ENCODE measurements around the gene FGFR2.

FGFR2 gene

DNA sequence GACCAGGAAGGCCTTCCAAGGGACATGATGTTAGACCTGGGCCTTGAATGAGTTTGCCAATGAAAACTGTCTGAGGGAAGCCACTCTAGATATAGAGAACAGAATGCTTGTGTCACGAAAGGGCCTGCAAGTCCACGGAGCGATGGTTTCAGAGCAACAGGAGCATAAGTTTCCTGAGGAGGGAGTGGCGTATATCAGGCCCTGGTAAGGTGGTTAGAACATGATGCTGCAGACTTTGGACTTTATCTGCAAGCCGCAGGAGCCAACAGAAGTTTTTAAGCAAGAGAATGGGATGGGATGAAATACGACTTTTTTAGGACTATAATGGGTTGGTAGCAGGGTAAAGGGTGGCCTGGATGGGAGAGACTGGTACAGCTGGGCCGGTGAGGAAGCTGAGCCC is 136.0 kb downstream of the FGFR2 start:
- TF ChIP-seq, protein P1, sequence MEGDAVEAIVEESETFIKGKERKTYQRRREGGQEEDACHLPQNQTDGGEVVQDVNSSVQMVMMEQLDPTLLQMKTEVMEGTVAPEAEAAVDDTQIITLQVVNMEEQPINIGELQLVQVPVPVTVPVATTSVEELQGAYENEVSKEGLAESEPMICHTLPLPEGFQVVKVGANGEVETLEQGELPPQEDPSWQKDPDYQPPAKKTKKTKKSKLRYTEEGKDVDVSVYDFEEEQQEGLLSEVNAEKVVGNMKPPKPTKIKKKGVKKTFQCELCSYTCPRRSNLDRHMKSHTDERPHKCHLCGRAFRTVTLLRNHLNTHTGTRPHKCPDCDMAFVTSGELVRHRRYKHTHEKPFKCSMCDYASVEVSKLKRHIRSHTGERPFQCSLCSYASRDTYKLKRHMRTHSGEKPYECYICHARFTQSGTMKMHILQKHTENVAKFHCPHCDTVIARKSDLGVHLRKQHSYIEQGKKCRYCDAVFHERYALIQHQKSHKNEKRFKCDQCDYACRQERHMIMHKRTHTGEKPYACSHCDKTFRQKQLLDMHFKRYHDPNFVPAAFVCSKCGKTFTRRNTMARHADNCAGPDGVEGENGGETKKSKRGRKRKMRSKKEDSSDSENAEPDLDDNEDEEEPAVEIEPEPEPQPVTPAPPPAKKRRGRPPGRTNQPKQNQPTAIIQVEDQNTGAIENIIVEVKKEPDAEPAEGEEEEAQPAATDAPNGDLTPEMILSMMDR (conservative IDR thresholded peaks at IDR 0.05): no peak
- TF ChIP-seq ZFX (IDR thresholded peaks at IDR 0.05): no peak
- no peak overlapping the region for H3K27ac ChIP-seq

DNA sequence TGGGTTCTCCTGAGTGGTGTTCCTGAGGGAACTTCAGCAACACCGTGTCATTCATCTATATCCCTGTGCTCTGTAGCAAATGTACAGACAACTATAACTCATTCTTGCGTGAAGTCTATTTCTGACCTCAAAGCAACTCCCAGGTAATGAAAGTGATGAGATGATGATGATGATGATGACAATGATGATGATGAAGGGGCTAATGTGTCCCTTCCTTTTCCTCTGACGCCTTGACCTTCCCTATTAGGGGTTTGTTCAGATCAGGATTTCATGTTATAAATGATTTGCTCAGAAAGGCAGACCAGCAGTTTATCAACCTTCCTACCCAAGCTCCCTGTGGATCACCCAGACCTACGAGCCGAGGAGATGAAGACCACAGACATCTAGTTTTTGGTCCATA is 136.9 kb downstream of the FGFR2 start:
- H3K27ac ChIP-seq: no peak overlapping the region
- no peak for TF ChIP-seq ZFX (IDR thresholded peaks at IDR 0.05)

DNA sequence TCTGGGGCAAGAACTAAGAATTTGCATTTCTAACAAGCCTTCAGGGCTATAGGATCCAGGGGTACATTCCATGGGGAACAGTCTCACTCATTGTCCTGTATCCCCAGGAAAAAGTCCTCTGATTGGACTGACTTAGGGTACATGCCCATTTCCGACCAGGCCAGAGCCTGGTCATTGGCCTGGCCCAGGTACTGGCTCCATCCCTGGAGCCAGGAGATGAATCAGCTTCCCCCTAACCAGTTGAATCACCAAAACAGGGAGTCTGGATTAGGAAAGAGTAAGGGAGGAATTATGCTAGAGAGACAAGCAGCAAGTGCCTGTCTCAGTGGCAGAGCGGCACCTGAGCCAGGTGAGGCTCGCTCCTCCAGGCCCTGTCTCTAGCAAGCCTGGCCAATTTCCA is 137.5 kb downstream of the FGFR2 start:
- TF ChIP-seq, protein P1 (conservative IDR thresholded peaks at IDR 0.05): no peak
- TF ChIP-seq ZFX (IDR thresholded peaks at IDR 0.05): no peak
- no peak overlapping the region for H3K27ac ChIP-seq

DNA sequence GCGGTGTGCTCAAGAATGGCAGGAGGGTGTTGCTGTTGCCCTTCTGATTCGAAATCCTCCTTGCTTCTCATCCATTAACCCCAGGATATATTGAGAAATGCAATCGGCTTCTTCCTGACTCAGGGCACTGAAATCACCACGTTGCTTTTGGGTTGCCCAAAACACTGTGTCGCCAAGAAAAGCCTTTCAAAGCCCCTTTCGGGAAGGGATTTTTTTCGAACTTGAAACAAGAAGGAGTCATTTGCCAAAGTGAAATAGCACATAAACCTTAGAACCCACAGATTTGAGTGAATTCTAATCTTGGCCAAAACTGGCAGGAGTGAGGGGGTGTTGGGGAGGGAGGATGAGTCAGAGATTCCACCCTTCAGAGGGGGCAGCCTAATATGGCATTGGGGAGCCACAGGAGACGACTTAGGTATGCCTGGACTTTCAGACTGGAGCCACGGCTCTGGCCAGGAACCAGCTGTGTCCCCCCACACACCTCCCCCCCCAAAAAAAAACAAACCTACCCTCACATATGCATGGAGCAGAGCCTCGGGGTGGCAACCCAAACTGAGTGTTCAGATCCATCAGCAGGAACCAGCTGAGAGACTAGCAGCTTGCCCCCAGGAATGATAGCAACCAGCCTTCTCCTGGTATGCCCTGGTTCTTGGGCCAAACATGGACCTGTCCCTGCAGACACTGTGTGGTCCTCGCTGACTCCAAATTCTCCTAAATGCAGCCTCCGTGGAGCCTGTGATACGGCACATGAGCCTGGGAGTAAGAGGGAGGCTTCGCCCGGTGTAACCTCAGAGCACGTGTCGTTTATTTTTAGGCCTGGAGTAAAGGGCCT is 138.4 kb downstream of the FGFR2 start:
- TF ChIP-seq ZFX (IDR thresholded peaks at IDR 0.05): no peak
- TF ChIP-seq, protein P1 (conservative IDR thresholded peaks at IDR 0.05): no peak
- no peak overlapping the region for H3K27ac ChIP-seq

DNA sequence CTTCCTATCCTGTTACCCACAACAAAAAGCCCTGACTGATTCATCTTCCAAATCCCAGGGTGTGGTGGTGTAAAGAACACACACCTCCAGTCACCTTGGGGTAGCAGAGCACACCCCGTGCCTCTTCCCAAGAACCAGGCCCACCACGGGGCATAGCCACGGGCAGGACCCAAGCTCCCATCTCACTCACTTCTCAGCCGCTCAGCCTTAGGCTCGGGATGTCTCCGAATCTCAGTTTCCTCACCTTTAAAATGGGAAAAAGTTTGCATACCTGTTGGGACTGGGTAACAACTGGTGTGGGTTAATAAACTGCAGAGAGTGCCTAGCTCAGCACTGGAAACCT is 139.0 kb downstream of the FGFR2 start:
- no peak for TF ChIP-seq ZFX (IDR thresholded peaks at IDR 0.05)
- TF ChIP-seq, protein P1 (conservative IDR thresholded peaks at IDR 0.05): no peak
- H3K27ac ChIP-seq: no peak overlapping the region

DNA sequence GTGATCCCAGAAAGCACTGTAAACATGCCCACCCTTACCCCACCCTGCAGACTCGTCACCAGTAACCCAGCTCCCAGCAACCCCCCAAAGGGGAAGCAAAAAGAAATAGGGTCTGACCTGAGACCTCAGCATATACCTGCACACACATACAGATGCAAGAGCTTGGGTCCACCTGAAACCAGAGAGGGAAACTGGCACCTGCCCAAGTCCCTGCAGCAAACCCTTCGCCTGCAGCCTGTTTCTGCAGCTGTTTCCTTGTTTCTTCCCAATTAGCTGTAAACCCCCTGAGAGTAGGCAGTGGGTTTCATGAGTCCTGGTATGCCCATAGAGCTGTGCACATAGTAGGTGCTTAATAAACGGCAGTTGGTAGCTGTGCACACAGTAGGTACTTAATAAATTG is 140.5 kb downstream of the FGFR2 start:
- no peak overlapping the region for H3K27ac ChIP-seq
- TF ChIP-seq, protein P1 (conservative IDR thresholded peaks at IDR 0.05): no peak
- TF ChIP-seq ZFX (IDR thresholded peaks at IDR 0.05): no peak

DNA sequence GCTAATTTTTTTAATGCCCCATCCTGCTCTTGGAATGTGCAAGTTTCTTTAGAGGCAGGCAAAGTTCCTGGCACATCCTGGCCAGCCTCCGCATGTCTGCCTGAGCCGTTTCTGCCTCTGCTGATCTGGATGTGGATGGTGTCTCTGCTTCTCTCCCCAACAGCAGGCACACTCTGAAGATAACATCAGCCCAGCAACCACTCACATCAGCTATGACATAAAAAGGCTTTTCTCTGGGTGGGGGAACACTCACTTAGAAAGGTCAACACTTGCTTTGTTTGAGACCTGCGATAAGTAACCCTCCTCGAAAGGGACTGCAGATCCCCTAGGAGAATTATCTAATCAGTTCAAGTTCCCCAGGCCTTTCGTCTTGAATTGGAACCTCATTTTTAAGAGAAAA is 142.9 kb downstream of the FGFR2 start:
- H3K27ac ChIP-seq: no peak overlapping the region
- TF ChIP-seq, protein P1 (conservative IDR thresholded peaks at IDR 0.05): no peak
- no peak for TF ChIP-seq ZFX (IDR thresholded peaks at IDR 0.05)

DNA sequence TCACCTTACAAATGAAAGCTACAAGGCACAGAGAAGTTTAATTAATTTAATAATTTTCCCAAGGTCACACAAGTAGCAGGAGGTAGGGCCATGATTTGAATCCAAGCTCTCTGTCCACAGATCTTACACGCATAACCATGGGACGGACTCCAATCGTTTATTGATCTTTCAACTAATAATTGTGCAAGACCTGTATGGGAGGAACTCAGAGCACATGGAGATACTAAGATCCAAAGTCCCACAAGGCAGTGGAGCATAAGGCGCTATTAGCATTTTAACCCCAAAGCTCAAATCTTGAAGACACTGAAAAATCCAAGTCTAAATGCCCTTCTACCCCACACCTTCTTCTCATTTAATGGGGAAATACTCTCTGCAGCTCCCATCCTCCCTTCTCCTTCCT is 143.5 kb downstream of the FGFR2 start:
- no peak for TF ChIP-seq ZFX (IDR thresholded peaks at IDR 0.05)
- TF ChIP-seq, protein P1 (conservative IDR thresholded peaks at IDR 0.05): no peak
- H3K27ac ChIP-seq: no peak overlapping the region

Data from C4-2B (cell line).